HG03045 (cell line): ENCODE measurements around the gene NRARP.

ENCODE experiments used
- ATAC-seq: cut with Tn5 transposase; IDR thresholded peaks from one replicate; pipeline ENCODE4 v1.9.1; 2021; ENCODE audit warnings: mild to moderate bottlenecking, moderate library complexity; ENCODE audit not compliant: unreplicated experiment

Gene NRARP

GRCh38 chr9:137278721-137279711, 23.1 kb downstream of the NRARP start:
- ATAC-seq = no peak

DNA sequence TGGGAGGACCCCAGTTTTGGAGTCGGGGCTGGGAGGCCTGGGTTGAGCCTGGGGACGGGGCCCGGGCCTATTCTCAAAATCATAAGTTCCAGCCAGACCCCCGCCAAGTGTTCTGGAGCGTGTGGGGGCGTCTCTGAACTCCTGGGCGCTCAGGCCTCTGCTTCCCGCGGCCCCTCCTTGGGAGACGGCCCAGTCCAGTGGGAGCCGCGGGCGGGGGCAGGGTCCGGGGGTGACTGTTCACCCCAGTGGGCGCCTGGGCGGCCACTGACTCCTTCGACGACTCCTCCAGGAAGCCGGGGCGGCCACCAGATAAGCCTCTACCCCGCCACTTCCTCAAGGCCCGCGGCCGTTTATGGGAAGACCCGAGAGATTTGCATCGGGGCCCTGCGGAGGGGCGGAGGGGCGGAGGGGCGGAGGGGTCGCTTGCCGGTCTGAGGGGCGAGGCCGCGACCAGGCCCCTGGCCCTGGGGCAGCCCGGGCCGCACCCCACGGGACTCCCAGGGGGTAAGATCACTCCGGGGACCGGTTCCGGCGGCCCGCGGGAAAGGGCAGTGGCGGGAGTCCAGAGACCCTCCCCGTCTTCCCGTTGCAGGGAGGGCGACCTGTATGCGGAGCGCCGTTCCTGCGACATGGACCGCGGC, 23.9 kb downstream of the NRARP start:
- ATAC-seq = no peak

DNA sequence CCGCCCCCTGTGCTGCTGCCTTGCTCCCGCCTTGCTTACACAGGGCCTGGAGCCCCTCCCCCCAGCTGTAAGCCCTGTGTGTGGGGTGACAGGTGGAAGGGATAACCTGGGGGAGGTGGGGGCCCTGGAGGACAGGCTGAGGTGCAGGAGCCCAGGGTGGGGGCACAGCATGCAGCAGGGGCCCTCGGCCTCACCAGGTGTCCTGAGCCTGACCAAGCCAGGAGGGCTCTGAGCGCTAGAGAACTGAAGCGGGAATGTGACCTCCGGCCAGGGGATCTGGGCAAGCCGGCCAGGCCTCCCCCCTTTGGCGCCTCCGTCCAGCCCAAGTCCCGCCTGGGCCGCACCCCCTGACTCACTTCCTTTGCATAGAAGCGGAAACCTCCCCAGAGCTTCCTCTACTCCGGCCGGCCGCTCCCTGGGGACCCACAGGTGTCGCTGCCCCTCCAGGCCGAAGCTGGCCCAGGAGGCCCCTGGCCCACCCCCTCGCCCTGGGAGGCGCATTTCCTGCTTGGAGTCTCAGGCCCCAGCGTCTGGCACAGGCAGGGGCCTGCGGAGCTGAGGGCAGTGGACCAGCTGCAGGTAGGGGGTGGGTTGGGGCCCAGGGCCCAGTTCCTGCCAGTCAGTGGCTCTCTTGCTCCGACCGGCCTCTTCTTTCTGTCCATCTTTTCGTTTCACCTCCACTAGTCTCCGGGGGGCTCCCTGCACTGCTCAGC, 24.6 kb downstream of the NRARP start, which contains the start of gene TOR4A:
TSS of gene TOR4A (plus strand) at position 398 of the 713 bp plus-strand sequence. CDS start 964 bp downstream, outside the sequence.
- peak; percentile 56 for ATAC-seq

GRCh38 chr9:137276473-137277328, 25.4 kb downstream of the NRARP start:
- no peak for ATAC-seq

DNA sequence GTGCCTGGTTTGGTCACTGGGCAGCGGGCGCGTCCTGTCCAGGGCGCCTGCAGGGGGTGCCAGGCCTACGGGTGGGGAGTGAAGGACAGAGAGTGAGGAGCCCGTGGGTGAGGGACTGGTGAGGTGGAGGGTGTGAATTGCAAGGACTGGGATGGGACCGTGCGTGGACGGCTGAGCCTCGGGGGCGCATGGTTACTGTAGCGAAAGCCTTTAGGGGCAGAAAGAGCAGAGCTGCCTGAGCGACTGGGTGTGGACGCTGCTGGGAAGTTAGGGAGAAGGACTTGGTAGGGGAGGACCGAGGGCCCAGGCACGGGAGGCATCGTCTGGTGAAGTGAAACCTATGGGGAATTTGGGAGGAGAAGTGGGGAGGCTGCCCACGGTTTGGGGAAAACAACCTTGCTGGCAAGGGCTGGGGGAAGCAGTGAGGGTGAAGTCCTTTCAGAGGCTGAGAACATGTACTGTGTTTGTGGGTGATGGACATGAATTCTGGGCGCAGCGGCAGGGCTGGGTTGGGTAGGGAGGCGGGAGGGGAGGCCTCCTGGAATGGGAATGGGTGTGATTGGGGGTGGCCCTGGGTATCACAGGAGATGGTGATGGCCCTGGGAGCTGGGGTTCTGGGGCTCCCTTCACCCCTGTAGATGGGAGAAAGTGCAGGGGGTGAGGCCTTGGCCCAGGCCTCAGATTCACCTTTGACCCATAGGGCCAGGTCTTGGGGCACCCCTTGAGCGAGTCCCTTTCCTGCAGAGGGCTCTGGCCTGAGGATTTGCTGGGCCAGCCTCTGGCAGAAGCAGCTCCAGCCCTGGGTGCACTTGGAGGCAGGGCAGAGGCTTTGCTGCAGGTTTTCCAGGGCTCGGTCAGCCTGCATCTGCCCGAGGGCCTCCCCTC, 26.2 kb downstream of the NRARP start:
- ATAC-seq = no peak

GRCh38 chr9:137275203-137275587, 26.9 kb downstream of the NRARP start:
- no peak for ATAC-seq

DNA sequence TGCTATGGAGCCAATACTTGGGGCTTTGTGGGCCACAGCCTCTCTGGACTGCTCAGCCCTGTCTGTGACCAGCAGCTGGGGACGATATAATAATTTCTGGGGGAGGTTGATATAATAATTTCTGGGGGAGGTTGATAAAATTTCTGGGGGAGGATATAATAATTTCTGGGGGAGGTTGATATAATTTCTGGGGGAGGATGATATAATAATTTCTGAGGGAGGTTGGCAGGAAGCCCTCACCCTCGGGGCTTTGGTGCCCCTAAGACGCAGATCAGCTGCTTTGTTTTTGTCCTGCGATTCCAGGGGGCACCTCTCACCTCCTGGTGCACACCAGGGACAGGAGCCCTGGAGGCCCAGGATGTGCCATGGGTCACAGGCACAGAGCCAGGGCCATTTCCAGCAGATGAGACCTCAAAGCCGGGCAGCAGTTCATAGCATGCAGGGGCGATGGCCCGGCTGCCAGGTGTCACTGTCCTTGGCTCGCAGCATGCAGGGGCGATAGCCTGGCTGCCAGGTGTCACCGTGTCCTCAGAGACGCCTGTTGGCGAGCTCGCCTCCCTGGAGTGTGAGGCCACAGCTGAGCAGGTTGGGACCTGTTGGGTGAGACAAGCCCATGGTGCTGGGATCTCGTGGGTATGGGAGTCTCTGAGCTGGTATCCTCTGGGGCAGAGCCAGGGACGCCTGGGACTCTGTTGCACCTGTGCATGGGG, 28.3 kb downstream of the NRARP start:
- no peak for ATAC-seq

DNA sequence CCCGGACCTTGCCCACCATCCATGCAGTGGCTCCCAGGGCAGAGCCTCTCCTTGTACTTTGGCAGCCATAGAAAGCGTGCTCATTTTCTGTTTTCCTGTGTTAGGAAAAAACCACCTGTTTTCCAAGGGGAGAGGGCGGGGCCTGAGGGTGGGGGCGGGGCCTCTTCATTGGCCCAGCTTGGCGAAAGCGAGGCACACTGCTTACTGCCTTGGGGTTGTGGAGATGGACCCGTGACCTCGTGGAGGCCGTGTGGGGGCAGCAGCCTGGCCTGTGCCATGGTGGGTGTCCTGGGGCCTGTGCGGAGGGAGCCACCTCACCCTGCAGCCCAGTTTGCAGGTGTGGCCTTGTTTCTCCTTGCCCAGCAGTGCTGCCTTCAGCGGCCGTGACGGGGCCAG, 29.0 kb downstream of the NRARP start:
- ATAC-seq = no peak

GRCh38 chr9:137272241-137273094, 29.6 kb downstream of the NRARP start:
- no peak for ATAC-seq

- ATAC-seq = no peak
These were observed 30.4 kb downstream of the NRARP start for GRCh38 chr9:137271696-137272076.

DNA sequence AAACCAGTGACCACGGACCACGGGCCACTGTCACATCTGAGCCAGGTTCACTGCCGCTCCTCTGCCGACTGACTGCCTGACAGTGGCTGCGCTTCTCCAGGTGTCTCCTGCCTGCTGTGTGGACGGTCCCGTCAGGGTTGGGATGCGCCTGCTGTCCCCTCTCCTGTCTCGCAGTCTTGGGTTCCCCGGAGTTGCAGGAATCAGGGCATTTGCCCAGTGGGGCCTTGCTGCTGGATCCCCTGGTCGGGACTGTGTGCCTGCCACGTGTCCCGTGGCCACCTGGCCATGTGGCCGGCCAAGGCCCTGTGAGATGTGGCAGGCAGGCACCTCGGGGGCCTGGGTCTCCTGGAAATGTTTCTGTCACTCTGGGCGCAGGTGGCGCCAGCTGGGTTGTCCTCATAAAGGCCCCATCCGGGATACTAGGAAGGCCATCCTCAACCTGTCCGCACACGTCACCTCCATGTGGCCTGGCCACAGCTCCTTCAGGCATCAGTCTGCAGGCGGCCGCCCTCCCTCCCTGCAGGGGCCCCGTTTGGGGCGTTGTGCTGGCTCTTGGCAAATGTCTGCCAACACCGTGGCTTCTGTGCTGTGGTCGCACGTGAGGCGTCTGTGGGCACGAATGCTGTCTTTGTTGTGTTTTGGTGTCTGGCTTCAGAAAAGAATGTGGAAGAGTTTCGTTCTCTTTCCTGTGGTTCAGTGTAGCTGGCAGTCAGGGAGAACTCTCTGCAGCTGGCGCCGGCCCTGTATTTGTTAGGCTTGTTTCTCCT, 31.0 kb downstream of the NRARP start:
- no peak for ATAC-seq

DNA sequence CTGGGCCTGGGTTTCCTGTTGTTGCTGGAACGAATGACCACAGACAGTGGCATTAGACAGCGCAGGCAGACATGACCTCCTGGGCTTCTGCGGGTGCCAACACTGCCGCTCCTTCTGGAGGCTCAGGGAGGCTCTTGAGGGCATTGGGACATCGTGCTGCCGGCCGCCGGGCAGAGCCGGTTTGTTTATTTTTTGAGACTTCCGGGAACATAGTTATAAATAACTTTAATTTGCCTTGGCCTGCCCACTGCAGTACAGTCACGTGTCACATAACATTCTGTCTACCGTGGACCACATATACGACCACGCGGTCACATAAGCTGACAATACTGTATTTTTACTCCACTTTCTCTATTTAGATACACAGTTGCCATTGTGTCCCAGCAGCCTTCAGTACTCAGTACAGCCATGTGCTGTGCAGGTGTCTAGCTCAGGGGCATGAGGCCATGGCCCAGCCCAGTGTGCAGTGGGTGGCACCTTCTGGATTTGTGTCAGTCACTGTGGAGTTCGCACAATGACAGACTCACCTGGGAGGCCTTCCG, 32.8 kb downstream of the NRARP start:
- ATAC-seq = no peak

- no peak for ATAC-seq
These were observed 33.4 kb downstream of the NRARP start for GRCh38 chr9:137268538-137269201.

DNA sequence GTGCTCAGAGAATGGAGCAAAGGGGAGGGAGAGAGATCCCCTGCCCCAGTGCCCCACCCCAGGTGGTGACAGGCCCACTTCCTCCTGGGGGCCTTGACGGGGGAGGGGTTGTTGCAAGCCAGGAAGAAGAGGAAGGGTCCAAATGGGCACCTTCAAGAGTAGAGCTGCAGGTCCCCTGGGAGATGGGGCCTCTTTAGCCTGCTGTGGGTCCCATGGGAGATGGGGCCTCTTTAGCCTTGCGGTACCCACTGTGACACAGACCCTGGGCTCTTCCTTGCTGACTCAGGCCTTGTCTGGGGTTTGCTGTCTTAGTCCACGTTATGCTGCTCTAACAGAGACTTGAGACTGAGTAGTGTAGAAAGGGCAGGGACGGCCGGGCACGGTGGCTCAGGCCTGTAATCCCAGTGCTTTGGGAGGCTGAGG, 34.1 kb downstream of the NRARP start:
- ATAC-seq = no peak

DNA sequence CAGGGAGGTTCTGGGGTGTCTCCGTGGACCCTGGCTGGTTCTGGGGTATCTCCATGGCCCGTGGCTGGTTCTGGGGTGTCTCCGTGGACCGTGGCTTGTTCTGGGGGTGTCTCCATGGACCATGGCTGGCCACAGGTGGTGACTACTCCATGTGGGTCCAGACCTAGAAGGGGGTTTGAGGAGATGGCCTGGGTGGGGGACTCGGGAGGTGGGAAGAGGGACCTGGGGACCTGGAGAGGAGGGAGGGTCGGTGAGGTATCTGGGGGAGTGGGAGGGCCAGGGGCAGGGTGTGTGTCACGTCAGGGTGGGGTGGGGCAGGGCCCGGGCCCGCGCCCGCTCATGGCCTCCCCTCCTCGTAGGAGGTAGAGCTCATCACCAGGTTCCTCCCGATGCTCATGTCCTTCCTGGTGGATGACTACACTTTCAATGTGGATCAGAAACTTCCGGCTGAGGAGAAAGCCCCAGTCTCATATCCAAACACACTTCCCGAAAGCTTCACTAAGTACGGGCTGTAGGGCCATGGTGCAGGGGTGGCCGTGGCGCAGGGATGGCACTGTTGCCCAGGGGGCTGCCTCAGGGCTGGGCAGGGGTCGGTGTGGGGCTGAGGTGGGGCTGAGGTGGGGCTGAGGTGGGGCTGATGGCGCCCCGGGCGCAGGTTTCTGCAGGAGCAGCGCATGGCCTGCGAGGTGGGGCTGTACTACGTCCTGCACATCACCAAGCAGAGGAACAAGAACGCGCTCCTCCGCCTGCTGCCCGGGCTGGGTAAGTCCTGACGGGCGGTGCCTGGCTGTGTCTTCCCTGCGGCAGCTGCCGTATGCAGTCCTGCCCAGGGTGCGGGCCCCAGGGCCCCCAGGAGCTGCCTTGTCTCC, 35.3 kb downstream of the NRARP start:
- ATAC-seq = no peak
